ENCODE data around the gene PTBP2.

DNA sequence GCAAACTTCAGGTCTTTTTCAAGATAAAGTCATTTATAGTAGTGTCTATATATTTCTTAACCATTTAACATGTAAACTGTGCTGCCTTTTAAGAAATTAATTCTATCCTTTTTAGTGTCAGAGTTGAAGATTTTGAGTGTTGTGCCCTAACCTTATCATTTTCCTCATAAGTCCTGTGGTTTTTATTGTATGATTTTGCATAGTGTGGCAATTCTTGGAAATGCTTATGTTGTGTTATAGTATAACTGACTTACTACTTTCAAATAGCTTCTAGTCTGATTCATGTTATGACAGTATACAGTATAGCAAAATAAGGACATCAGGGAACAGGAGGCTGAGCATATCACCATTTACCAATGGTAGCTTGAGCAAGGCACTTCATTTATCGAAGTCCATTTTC, 99.1 kb downstream of the PTBP2 start:
- no peak for TF ChIP-seq CTCF (IDR thresholded peaks at IDR 0.05)
- no peak for TF ChIP-seq POLR2A (IDR thresholded peaks at IDR 0.05)
